Keratinocyte (primary cell): Measurements from ENCODE around the gene MYLK3. TPM values are rescaled to one million over a fixed set of nuclear protein-coding genes. Genes with fewer than 3 reads are reported as not detected.

Experiments
- DNase-seq: peaks from one replicate; pipeline ENCODE4 v3.0.0-alpha.2; 2011; ENCODE audit warnings: low read depth, missing footprints, low spot score
- FAIRE-seq: peaks from 2 replicates; lab custom pipeline; 2011; peaks lifted over from hg19 to GRCh38; lab: Jason Lieb, UNC
- H2AFZ ChIP-seq: 2 replicates; pipeline ENCODE4 v1.6.0; 2012; ENCODE audit warnings: low read length, control low read depth, inconsistent platforms; ENCODE audit not compliant: control insufficient read depth
- H3K27ac ChIP-seq: 2 replicates; pipeline ENCODE4 v1.5.1; 2011; ENCODE audit warnings: low read length; ENCODE audit not compliant: control insufficient read depth, insufficient read depth
- H3K27me3 ChIP-seq: 3 replicates; pipeline ENCODE4 v1.6.0; 2011; ENCODE audit warnings: low read length; ENCODE audit not compliant: control insufficient read depth, insufficient read depth; ENCODE audit errors: extremely low read depth
- H3K36me3 ChIP-seq, 2 experiments: 2 replicates in 1 of 2; 3 replicates in 1 of 2; pipeline ENCODE4 v1.5.1; 2011; ENCODE audit warnings: low read length in 2 of 2, mild to moderate bottlenecking in 1 of 2; ENCODE audit not compliant: control insufficient read depth in 2 of 2, insufficient read depth in 2 of 2; ENCODE audit errors: extremely low read depth in 1 of 2
- H3K4me1 ChIP-seq: 3 replicates; pipeline ENCODE4 v1.5.1; 2011; ENCODE audit warnings: low read length; ENCODE audit not compliant: control insufficient read depth, insufficient read depth; ENCODE audit errors: extremely low read depth
- H3K4me2 ChIP-seq: 3 replicates; pipeline ENCODE4 v1.6.0; 2011; ENCODE audit warnings: low read depth, low read length; ENCODE audit not compliant: control insufficient read depth, insufficient read depth; ENCODE audit errors: extremely low read depth
- H3K4me3 ChIP-seq, 3 experiments: fragments of 200-600 bp in 1 of 3; sonication (generic) in 1 of 3; 2 replicates in 2 of 3; 3 replicates in 1 of 3; pipeline ENCODE4 v1.5.1; 2011 to 2016; ENCODE audit warnings: low read length in 3 of 3, mild to moderate bottlenecking in 3 of 3, control low read depth in 2 of 3, inconsistent platforms in 1 of 3, low read depth in 1 of 3, mixed read lengths in 1 of 3, mixed run types in 1 of 3, moderate library complexity in 1 of 3; ENCODE audit not compliant: control insufficient read depth in 2 of 3, insufficient read depth in 2 of 3; ENCODE audit errors: extremely low read depth in 1 of 3
- H3K79me2 ChIP-seq: 2 replicates; pipeline ENCODE4 v1.6.0; 2012; ENCODE audit warnings: low read length; ENCODE audit not compliant: control insufficient read depth, insufficient read depth
- H3K9ac ChIP-seq: 3 replicates; pipeline ENCODE4 v1.6.0; 2011; ENCODE audit warnings: low read length; ENCODE audit not compliant: control insufficient read depth, insufficient read depth; ENCODE audit errors: extremely low read depth
- H3K9me1 ChIP-seq: 3 replicates; pipeline ENCODE4 v1.6.0; 2011; ENCODE audit warnings: low read length; ENCODE audit not compliant: control insufficient read depth, insufficient read depth; ENCODE audit errors: extremely low read depth
- H3K9me3 ChIP-seq: 2 replicates; pipeline ENCODE4 v1.5.1; 2012; ENCODE audit warnings: low read depth, low read length; ENCODE audit not compliant: control insufficient read depth
- H4K20me1 ChIP-seq: 3 replicates; pipeline ENCODE4 v1.6.0; 2011; ENCODE audit warnings: low read length; ENCODE audit not compliant: control insufficient read depth, insufficient read depth; ENCODE audit errors: extremely low read depth
- EZH2 ChIP-seq: IDR thresholded peaks from one replicate; pipeline ENCODE4 v1.6.1; 2012; ENCODE audit warnings: inconsistent platforms, mild to moderate bottlenecking, low read length, moderate library complexity
- dilution Hi-C: fragments of 300-500 bp; cut with MboI; formaldehyde crosslinking; loops from one replicate; pipeline ENCODE4 v1.7.0; 2020; ENCODE audit warnings: low sequenced_read_pairs; ENCODE audit not compliant: extremely low pct_ligation_motif_present
- polyA plus RNA-seq, 5 experiments: library from polyadenylated mRNA; depleted of rRNA in 3 of 5; stranded (reverse) in 3 of 5; stranded (forward) in 1 of 5; unstranded in 1 of 5; fragments of >200 nt; gene quantifications; 1 replicate in 1 of 5; 2 replicates in 3 of 5; 3 replicates in 1 of 5; pipeline versions ENCODE4 v1.2.1 to v1.2.3, GENCODE V29; 2011 to 2012; ENCODE audit warnings: missing spikeins in 2 of 5, low read depth in 1 of 5, low replicate concordance in 1 of 5
- TF ChIP-seq, protein P1 (sequence below), 3 experiments: IDR thresholded peaks in 1 of 3; conservative IDR thresholded peaks in 1 of 3; optimal IDR thresholded peaks in 1 of 3; 2 replicates in 2 of 3; 3 replicates in 1 of 3; pipeline versions ENCODE3 to v1.5.1; 2011; ENCODE audit warnings: low read length in 3 of 3, mild to moderate bottlenecking in 3 of 3, moderate library complexity in 2 of 3, control low read depth in 1 of 3, inconsistent platforms in 1 of 3; ENCODE audit not compliant: insufficient read depth in 2 of 3; ENCODE audit errors: extremely low read depth in 1 of 3

MYLK3 gene
- polyA plus RNA-seq, 1 donor (not counting 4 experiments of a cell fraction or from before 2014, with no cell fraction given) = 0.03 TPM

DNA sequence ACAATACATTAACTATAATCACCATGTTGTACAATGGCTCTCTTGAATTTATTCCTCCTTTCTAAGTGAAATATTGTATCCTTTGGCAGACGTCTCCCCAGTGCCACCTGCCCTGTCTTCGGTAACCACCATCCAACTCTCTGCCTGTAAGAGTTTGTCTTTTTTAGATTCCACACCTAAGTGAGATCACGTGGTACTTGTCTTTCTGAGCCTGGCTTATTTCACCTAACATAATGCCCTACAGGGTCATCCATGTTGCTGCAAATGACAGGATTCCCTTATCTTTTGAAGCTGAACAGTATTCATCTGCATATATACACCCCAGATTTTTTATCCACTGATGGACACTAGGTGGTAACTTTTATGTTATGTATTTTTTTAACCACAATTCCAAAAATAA lies 34.5 kb downstream of the MYLK3 start:
- Histone ChIP-seq H2AFZ (no peak overlapping the region), H3K9ac (no peak overlapping the region), H3K27me3 (no peaks in the 10 kb centered on the region), H3K4me3 (no peak overlapping the region), H3K79me2 (no peaks in the 10 kb centered on the region), H3K36me3 (no peaks in the 10 kb centered on the region), H3K4me2 (no peak overlapping the region), H3K4me1 (no peaks in the 10 kb centered on the region), H3K9me3 (no peaks in the 10 kb centered on the region), H3K27ac (no peak overlapping the region), H3K9me1 (no peaks in the 10 kb centered on the region), H4K20me1 (no peaks in the 10 kb centered on the region)
- dilution Hi-C loops = no loop called here
- FAIRE-seq (no peak), DNase-seq (no peak)
- TF ChIP-seq, protein P1, sequence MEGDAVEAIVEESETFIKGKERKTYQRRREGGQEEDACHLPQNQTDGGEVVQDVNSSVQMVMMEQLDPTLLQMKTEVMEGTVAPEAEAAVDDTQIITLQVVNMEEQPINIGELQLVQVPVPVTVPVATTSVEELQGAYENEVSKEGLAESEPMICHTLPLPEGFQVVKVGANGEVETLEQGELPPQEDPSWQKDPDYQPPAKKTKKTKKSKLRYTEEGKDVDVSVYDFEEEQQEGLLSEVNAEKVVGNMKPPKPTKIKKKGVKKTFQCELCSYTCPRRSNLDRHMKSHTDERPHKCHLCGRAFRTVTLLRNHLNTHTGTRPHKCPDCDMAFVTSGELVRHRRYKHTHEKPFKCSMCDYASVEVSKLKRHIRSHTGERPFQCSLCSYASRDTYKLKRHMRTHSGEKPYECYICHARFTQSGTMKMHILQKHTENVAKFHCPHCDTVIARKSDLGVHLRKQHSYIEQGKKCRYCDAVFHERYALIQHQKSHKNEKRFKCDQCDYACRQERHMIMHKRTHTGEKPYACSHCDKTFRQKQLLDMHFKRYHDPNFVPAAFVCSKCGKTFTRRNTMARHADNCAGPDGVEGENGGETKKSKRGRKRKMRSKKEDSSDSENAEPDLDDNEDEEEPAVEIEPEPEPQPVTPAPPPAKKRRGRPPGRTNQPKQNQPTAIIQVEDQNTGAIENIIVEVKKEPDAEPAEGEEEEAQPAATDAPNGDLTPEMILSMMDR (optimal IDR thresholded peaks at IDR 0.05 in 1 of 3, IDR thresholded peaks at IDR 0.05 in 1 of 3, conservative IDR thresholded peaks at IDR 0.05 in 1 of 3; ENCODE audit: extremely low read depth in 1 of 3, insufficient read depth in 2 of 3, low read length in 3 of 3) = no peak
- no peak for TF ChIP-seq EZH2

DNA sequence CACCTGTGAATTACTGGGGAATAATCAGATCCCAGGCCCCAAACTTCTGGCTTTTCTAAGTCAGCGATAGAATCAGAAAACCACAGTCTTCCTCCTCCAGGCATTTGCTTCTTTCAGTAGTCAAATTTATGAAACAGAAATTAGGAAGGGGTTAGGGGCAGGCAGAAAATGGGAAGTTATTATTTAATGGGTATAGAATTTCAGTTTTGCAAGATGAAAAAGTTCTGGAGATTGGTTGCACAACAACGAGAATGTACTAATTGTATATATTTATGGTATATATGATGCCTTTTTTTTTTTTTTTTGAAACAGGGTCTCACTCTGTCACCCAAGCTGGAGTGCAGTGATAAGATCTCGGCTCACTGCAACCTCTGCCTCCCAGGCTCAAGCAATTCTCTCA lies 35.2 kb downstream of the MYLK3 start:
- FAIRE-seq = no peak
- no peaks in the 10 kb centered on the region for H3K9me1 ChIP-seq
- H3K4me2 ChIP-seq = no peak overlapping the region
- H3K27me3 ChIP-seq = no peaks in the 10 kb centered on the region
- no peaks in the 10 kb centered on the region for H3K9me3 ChIP-seq
- no peaks in the 10 kb centered on the region for H3K36me3 ChIP-seq
- dilution Hi-C loops = no loop called here
- no peak overlapping the region for H2AFZ ChIP-seq
- H3K79me2 ChIP-seq = no peaks in the 10 kb centered on the region
- H3K27ac ChIP-seq = no peak overlapping the region
- H3K4me3 ChIP-seq = no peak overlapping the region
- H3K9ac ChIP-seq = no peak overlapping the region
- H3K4me1 ChIP-seq = no peaks in the 10 kb centered on the region
- DNase-seq = no peak
- TF ChIP-seq, protein P1 (optimal IDR thresholded peaks at IDR 0.05 in 1 of 3, IDR thresholded peaks at IDR 0.05 in 1 of 3, conservative IDR thresholded peaks at IDR 0.05 in 1 of 3; ENCODE audit: extremely low read depth in 1 of 3, insufficient read depth in 2 of 3, low read length in 3 of 3) = no peak
- TF ChIP-seq EZH2 = no peak
- no peaks in the 10 kb centered on the region for H4K20me1 ChIP-seq
